Upper lobe of right lung (tissue), 1 donor: ENCODE data around the gene NBAS. TPM values are rescaled to one million over a fixed set of nuclear protein-coding genes. Genes with fewer than 3 reads are reported as not detected.
A peak's percentile ranks its signal among the peaks of the same experiment; 100 is the strongest.

ENCODE experiments used
- ATAC-seq: fragments of 200-7000 bp; cut with Tn5 transposase; one replicate; pipeline ENCODE4 v1.9.1; 2020; ENCODE audit warnings: mild to moderate bottlenecking, moderate library complexity
- DNase-seq: peaks from one replicate; pipeline ENCODE4 v3.0.0-alpha.2; 2020
- H3K27ac ChIP-seq: fragments of 200-600 bp; one replicate; pipeline ENCODE4 v1.8.0; 2022
- H3K27me3 ChIP-seq: fragments of 200-600 bp; one replicate; pipeline ENCODE4 v1.8.0; 2022; ENCODE audit warnings: mild to moderate bottlenecking
- H3K36me3 ChIP-seq: fragments of 200-600 bp; one replicate; pipeline ENCODE4 v1.8.0; 2022
- H3K4me1 ChIP-seq: fragments of 200-600 bp; one replicate; pipeline ENCODE4 v1.8.0; 2022
- H3K4me3 ChIP-seq: fragments of 200-600 bp; one replicate; pipeline ENCODE4 v1.8.0; 2022; ENCODE audit warnings: mild to moderate bottlenecking
- H3K9me3 ChIP-seq: fragments of 200-600 bp; one replicate; pipeline ENCODE4 v1.8.0; 2022
- intact Hi-C: fragments of 100-400 bp; cut with DNase I; formaldehyde crosslinking; loops from one replicate; pipeline ENCODE4 v1.11.0; 2022
- total RNA-seq: library from RNA; stranded (reverse); fragmentation: NEBNext Ultra II Directional; extraction: Animal tissue kit (Norgen Biotek cat#: 25700); gene quantifications from one replicate; pipeline ENCODE4 v1.2.1, GENCODE V29; 2021
- TF ChIP-seq, protein P1 (sequence below): fragments of 200-600 bp; IDR thresholded peaks from one replicate; pipeline ENCODE4 v1.8.0; 2022; ENCODE audit warnings: antibody characterized with exemption
- donor health status: DM: no; HTN: yes; CAD: no; lungs with severe emphysema.

The NBAS gene
- total RNA-seq, 1 donor from 2014 or later = 38.8 TPM

DNA sequence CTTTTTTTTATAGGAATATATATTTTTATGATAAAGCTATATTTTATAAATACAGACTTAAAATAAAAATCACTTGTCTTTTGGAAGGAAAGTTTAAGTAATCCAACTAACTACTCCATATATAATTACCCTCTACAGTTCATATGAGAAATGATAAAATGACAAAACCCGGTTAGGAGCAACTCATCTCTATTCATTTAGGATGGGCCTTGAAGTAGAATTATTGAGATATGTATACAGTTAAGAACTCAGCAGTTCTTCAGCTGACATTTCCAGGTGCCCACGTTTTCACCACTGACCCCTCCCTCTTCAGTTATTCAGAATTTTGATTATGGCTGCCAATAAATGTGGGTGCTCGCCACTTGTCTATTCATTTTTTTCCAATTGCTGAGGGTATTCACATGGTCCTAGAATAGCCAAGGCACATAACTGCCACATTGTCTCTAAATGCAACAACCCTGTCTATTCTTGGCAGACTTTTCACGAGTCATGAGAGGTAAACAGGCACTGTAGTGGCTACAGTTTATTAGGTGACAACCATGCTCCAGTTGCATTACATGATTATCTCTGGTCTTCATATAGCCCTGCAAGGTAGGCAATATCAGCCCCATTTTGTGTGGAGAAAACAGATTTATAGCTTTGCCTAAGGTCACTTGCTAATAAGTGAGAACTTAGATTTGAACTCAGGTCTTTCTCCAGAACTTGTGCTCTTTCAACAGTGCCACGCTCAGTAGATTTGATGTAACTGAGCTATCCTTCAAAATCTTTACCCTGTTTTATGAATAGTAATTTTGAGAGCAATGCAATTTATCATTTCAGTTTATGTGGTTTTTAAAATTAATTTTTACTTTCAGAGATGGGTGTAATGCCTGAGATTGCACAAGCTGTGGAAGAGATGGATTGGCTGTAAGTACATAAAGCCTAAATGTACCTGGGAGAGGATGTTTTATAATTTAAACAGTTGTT, 33.4 kb upstream of the NBAS start:
- Histone ChIP-seq H3K4me3 (no peak overlapping the region), H3K4me1 (peaks cover 15% of the 10 kb centered on the region), H3K27me3 (no peaks in the 10 kb centered on the region), H3K27ac (no peak overlapping the region), H3K36me3 (peaks cover 47% of the 10 kb centered on the region), H3K9me3 (no peaks in the 10 kb centered on the region)
- DNase-seq (no peak), ATAC-seq (no peak)
- intact Hi-C loops = no loop called here
- TF ChIP-seq, protein P1, sequence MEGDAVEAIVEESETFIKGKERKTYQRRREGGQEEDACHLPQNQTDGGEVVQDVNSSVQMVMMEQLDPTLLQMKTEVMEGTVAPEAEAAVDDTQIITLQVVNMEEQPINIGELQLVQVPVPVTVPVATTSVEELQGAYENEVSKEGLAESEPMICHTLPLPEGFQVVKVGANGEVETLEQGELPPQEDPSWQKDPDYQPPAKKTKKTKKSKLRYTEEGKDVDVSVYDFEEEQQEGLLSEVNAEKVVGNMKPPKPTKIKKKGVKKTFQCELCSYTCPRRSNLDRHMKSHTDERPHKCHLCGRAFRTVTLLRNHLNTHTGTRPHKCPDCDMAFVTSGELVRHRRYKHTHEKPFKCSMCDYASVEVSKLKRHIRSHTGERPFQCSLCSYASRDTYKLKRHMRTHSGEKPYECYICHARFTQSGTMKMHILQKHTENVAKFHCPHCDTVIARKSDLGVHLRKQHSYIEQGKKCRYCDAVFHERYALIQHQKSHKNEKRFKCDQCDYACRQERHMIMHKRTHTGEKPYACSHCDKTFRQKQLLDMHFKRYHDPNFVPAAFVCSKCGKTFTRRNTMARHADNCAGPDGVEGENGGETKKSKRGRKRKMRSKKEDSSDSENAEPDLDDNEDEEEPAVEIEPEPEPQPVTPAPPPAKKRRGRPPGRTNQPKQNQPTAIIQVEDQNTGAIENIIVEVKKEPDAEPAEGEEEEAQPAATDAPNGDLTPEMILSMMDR = no peak

- no peaks in the 10 kb centered on the region for H3K9me3 ChIP-seq
- H3K27me3 ChIP-seq = no peaks in the 10 kb centered on the region
- ATAC-seq (no peak), DNase-seq (no peak)
- intact Hi-C loops = no loop called here
- H3K27ac ChIP-seq = no peak overlapping the region
- TF ChIP-seq, protein P1 = no peak
- no peak overlapping the region for H3K4me3 ChIP-seq
- peaks cover 15% of the 10 kb centered on the region for H3K4me1 ChIP-seq
- H3K36me3 ChIP-seq = peaks cover 35% of the 10 kb centered on the region
These were observed 32.2 kb upstream of the NBAS start for GRCh38 chr2:15593327-15593705.

DNA sequence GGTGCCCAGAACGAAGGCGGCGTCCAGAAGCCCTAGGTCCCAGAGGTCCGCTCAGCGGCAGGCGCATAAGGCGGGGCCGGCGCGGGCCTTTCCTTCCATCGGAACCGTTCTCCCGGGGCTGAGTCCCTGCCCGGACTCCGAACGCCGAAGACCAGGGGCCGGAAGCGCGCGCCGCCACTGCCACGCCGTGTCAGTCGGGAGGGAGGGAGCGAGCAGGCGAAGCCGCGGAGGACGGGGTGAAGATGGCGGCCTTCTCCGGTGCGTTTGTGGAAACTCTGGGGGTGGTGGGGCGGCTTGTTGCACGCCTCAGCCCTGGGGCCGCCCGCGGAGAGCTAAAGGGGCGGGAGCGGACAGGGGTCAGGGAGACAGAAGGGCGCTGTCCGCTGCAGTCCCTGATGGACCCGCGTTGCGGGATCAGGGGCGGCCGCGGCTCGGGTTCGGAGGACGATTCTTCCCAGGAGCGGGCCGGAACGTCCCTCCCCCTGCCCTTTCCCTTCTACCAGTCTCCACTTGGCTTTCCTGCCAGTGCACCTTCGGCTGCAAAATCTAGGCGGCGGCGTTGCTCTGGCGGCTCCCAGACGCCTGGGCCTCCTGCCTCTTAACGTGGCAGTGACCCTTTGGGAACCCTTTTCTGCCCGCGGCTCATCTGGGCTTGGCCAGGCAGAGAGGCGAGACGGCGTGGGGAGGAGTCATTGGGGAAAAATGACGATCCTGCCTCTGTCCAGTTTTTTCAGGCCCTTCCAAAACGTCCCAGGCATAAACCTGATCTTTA, 30.7 kb upstream of the NBAS start, which contains the start of gene DDX1:
Gene DDX1 (plus strand): TSS at position 177 of the 772 bp plus-strand sequence. CDS start 66 bp downstream, at position 243.
- intact Hi-C loops = no loop called here
- peak; percentile 94 for DNase-seq
- Histone ChIP-seq H3K36me3 (peaks cover 20% of the 10 kb centered on the region), H3K4me1 (peaks cover 15% of the 10 kb centered on the region), H3K9me3 (no peaks in the 10 kb centered on the region), H3K4me3 (peak within 1 kb of the TSS; percentile 93), H3K27ac (peak within 1 kb of the TSS; percentile 95), H3K27me3 (no peaks in the 10 kb centered on the region)
- peak; percentile 99 for ATAC-seq
- TF ChIP-seq, protein P1 = no peak

GRCh38 chr2:15591373-15591691, 30.2 kb upstream of the NBAS start:
- intact Hi-C loops = no loop called here
- TF ChIP-seq, protein P1 = no peak
- H3K27ac ChIP-seq = peak overlapping the region; percentile 95
- no peaks in the 10 kb centered on the region for H3K9me3 ChIP-seq
- H3K36me3 ChIP-seq = peaks cover 15% of the 10 kb centered on the region
- peak overlapping the region; percentile 93 for H3K4me3 ChIP-seq
- no peak for ATAC-seq
- DNase-seq = no peak
- no peaks in the 10 kb centered on the region for H3K27me3 ChIP-seq
- peaks cover 15% of the 10 kb centered on the region for H3K4me1 ChIP-seq

GRCh38 chr2:15588329-15588919, 27.3 kb upstream of the NBAS start:
- H3K27ac ChIP-seq = no peak overlapping the region
- H3K36me3 ChIP-seq = no peaks in the 10 kb centered on the region
- ATAC-seq (no peak), DNase-seq (no peak)
- no peaks in the 10 kb centered on the region for H3K9me3 ChIP-seq
- no peaks in the 10 kb centered on the region for H3K27me3 ChIP-seq
- peaks cover 8% of the 10 kb centered on the region for H3K4me1 ChIP-seq
- TF ChIP-seq, protein P1 = peak; percentile 43
- intact Hi-C loops = no loop called here
- no peak overlapping the region for H3K4me3 ChIP-seq
